HG02610 (cell line): ENCODE results near the gene KCNK13.
"Not testable (repeated sequence)": the region's sequence is repeated elsewhere in the genome, so short reads cannot be mapped to it uniquely, and the experiment has no call there.

ENCODE experiments used
- ATAC-seq: cut with Tn5 transposase; IDR thresholded peaks from one replicate; pipeline ENCODE4 v1.9.1; 2021; ENCODE audit warnings: mild to moderate bottlenecking, moderate library complexity; ENCODE audit not compliant: unreplicated experiment

The KCNK13 gene

DNA sequence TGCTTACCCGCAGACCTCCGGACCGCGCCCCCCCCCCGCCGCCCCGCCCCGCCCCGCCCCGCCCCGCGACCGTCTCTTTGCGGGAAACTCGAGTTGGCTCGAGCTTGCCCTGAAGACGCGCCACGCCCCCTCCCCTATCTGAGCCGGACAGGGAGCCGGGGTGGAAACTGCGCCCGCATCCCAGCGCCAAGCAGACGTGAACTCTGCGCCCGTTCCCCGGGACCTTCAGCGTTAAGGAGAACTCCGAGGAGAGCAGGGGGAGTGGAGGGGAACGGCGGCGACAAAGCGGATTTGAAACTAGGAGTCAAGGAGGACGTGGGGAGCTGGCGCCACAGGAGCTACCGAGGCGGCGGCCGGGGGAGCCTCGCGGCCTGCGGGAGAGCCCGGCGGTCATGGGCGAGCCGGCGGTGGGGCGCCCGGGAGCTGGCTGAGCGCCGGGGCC lies at the start of gene KCNK13:
KCNK13 (plus strand) TSS at position 310 of the 442 bp plus-strand sequence. CDS start 212 bp downstream, outside the sequence.
- no peak for ATAC-seq

- ATAC-seq = no peak
Measured at GRCh38 chr14:90017371-90017770, 44.4 kb upstream of the KCNK13 start.

GRCh38 chr14:90019824-90020523 lies 41.8 kb upstream of the KCNK13 start:
- no peak for ATAC-seq

DNA sequence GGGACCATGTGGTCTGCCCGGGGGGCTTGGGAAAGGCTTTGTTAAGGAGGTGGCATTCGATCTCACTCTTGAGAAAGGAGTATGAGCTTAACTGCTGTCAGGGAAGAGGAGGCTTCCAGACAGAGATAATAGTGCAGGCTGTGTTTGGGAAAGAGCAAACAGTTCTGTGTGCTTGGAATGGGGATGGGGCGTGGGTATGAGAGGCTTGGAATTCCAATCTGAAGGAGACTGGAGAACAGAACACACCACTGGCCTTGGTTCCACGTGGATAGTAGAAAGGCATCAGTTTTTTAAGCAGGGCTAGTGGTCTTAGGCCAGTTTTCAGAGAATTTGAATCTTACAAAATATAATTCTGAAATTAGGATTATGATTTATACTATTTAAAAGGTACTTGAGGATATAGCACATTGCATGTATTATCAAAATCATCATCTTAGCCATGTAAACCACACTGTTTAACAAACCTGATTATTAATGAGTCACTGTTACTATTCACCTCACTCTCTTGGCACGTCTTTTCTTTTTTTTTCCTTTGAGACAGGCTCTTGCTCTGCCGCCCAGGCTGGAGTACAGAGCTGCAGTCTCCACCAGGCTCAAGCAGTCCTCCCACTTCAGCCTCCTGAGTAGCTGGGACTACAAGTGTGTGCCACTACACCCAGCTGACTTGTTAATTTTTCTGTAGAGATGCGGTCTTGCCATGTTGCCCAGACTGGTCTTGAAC lies 38.5 kb upstream of the KCNK13 start:
- no peak for ATAC-seq

DNA sequence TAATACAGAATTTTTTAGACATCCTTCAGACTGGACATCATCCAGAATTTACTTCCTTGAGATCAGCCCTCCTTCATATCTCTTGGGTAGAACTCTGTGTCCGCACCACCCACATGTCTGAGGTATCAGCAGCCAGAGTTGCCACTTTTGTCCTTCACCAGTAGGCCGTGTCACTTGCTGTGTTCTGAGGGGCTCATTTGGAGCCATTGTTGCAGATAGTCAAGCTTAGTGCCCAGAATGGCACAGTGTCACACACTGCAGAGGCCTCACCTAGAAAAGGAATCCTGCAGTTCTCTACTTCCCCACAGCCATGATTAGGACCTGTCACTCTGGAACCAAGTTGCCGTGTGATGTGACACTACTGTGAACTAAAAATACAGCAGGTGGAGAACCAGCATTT lies 36.9 kb upstream of the KCNK13 start:
- ATAC-seq = no peak

DNA sequence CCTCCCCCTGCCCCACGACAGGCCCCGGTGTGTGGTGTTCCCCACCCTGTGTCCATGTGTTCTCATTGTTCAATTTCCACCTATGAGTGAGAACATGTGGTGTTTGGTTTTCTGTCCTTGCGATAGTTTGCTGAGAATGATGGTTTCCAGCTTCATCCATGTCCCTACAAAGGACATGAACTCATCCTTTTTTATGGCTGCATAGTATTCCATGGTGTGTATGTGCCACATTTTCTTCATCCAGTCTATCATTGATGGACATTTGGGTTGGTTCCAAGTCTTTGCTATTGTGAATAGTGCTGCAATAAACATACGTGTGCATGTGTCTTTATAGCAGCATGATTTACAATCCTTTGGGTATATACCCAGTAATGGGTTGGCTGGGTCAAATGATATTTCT lies 35.2 kb upstream of the KCNK13 start:
- ATAC-seq = not testable (repeated sequence)

DNA sequence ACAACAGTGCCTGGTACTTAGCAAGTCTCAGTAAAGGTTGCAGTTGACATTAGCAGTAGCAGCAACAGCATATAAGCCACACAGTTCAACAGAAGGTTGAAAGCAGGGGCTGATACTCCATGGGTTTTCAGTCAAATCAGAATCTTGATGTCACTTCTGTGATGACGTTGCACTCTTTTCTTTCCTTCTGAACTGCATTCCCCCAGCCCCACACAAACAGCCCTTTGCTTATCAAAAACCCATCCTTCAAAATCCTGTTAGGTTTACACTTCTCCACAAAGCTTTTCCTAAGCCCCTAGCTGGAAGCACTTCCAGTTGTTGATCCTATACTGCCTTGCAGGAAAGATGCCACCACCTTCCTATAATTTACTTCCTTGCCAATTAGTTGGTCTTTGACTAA lies 34.0 kb upstream of the KCNK13 start:
- ATAC-seq = no peak

- peak; percentile 36 for ATAC-seq
Measured at GRCh38 chr14:90034156-90034555, 27.6 kb upstream of the KCNK13 start.

DNA sequence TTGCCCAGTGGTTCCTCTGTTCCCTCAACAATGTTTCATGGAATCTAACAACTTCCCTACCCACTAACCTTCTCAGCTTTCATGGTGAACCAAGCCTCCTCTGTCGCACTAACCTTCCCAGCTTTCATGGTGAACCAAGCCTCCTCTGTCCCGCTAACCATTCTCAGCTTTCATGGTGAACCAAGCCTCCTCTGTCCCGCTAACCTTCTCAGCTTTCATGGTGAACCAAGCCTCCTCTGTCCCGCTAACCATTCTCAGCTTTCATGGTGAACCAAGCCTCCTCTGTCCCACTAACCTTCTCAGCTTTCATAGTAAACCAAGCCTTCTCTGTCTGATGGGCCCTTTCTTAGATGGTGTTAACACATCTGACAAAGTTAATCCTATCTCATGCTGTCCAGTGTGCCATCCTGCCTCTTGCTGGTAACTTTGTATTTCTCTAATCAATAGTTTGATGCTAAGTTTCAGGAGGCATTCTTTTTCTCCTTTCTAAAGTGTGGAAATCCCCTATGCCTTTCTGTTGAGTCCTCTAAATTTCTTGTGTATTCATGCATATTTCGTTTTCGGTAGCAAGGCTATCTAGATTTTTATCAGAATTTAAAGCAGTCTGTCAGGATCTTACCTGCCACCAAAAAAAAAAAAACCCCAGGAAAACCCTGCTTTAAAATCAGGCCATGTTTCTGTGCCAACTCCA lies 26.8 kb upstream of the KCNK13 start:
- no peak for ATAC-seq

- no peak for ATAC-seq
Measured at GRCh38 chr14:90039253-90040010, 22.4 kb upstream of the KCNK13 start.

DNA sequence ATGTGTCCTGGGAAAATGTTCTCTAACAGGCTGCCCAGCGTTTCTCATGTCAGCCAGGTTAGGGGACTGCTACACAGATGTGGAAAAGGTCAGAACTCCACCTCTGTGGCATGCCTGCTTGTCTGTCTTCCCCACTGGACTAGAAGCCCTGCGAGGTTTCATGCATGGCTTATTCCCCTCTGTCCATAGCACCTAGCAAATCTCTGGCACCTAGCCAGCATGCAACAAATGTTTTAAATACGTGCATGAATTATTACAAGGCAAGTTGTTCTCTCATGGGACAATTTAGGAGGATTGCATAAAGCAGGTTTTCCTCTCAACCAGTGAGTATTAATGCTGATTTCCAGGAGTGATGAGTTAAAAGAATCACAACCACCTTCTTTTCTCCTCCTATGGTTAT lies 21.4 kb upstream of the KCNK13 start:
- ATAC-seq = no peak

DNA sequence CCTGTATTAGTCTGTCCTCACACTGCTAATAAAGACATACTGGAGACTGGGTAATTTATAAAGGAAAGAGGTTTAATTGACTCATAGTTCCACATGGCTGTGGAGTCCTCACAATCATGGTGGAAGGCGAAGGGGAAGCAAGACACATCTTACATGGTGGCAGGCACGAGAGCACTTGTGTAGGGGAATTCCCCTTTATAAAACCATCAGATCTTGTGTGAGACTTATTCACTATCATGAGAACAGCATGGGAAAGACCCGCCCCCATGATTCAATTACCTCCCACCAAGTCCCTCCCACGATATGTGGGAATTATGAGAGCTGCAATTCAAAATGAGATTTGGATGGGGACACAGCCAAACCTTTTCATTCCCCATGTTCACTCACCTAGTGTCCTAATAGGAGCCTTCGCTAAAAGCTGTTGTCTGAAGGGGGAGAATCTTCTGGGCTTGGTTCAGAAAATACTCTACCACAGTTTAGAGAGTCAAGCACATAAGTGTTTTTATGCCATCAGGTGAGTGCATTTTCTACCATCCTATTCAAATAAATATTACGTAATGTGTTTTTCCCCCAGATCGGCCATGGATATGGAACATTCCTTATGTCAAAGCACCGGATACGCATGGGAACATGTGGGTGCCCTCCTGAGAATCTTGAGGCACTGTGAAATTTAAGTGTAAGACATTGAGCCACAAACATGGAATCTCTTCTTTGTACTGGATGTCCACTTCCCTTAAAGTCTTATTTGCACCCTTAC lies 19.1 kb upstream of the KCNK13 start:
- ATAC-seq = no peak

GRCh38 chr14:90045616-90046015 lies 16.2 kb upstream of the KCNK13 start:
- ATAC-seq = no peak

- no peak for ATAC-seq
Measured at GRCh38 chr14:90049390-90049789, 12.4 kb upstream of the KCNK13 start.

DNA sequence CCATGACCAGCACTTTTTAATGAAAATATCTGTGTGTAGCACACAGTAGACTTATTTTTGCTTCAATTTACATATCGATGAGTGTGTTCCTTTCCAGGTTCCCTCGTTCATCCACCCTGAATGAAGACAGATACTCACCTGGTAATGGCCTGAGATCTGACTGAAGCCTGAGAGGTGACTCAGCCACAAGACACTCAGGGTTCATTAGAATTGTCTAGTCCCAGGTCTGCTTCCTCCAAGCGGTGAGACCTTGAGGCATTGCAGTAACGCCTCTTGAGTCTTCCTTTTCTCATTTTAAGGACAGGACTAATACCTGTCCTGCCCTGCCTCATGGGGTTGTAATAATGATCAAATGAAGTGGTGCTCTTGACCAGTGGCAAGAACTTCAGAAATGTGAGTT lies 11.5 kb upstream of the KCNK13 start:
- no peak for ATAC-seq

DNA sequence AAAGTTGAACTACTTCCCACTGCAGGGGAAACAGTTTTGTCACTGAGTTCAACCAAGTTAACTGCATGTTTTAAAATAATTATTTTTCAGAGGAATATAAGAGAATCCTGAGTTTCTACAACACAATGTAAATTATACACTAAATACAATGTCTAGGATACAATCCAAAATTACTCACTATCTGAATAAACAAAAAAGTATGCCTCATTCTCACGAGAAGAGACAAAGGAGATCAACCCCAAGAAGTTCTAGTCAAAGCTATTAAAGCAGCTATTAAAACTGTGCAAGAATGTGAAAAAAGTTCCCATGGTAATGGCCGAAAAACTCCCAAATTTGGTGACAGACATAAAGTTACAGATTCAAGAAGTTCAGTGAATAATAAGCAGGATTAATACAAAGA lies 8.8 kb upstream of the KCNK13 start:
- ATAC-seq = no peak

- no peak for ATAC-seq
Measured at GRCh38 chr14:90054803-90055202, 7.0 kb upstream of the KCNK13 start.

DNA sequence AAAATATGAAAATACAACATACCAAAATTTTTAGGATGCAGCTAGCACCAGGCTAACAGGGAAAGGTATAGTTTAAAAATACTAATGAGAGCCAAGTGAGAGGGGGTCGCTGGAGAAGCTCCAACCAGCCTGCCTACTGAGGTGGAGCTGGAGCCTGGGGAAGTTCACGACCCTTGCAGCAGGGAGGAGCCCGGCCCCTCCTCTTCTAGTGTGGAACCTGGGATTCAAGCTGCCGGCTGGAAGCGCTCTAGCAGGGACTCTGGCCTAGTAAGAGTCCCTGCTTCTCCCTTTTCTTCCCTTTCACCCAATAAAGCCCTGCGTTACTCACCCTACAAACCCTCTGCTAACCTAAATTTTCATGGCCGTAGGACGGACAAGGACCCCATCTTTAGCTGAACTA lies 5.0 kb upstream of the KCNK13 start:
- no peak for ATAC-seq

DNA sequence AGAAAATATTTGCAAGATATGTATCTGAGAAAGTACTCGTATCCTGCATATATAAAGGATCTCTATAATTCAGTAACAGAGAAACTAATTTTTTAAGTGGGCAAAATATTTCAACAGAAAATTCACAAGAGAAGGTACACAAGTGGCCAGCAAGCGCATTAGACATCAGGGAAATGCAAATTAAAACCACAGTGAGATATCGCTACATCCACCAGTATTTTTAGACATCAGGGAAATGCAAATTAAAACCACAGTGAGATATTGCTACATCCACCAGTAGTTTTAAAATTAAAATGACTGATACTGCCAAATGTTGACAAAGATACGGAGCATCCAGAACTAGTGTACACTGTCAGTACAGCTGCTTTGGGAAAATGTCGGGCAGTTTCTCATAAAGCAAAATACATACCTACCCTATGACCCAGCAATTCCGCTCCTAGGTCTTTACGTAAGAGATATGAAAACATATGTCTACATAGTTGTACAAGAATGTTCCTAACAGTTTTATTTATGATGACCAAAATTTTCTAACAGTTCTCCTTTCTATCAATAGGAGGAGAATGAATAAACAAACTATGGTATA lies 2.8 kb upstream of the KCNK13 start:
- no peak for ATAC-seq

GRCh38 chr14:90060312-90060964 lies 1.4 kb upstream of the KCNK13 start:
- peak; percentile 53 for ATAC-seq
